ENCODE measurements around the gene RAB6B.

RAB6B gene

GRCh38 chr3:133832802-133833144 is 62.9 kb downstream of the RAB6B start:
- TF ChIP-seq POU6F1 (CRISPR knock-in tag; IDR thresholded peaks at IDR 0.05; ENCODE audit: borderline replicate concordance, low read depth) (no peak), BACH2 (CRISPR knock-in tag; IDR thresholded peaks at IDR 0.05; ENCODE audit: borderline replicate concordance) (no peak), ARNTL (CRISPR knock-in tag; IDR thresholded peaks at IDR 0.05; ENCODE audit: borderline replicate concordance, low read depth) (no peak), OSR1 (CRISPR knock-in tag; IDR thresholded peaks at IDR 0.05) (no peak), PPARA (CRISPR knock-in tag; IDR thresholded peaks at IDR 0.05; ENCODE audit: borderline replicate concordance) (no peak), RARB (CRISPR knock-in tag; IDR thresholded peaks at IDR 0.05) (no peak), TOX (CRISPR knock-in tag; IDR thresholded peaks at IDR 0.05; ENCODE audit: borderline replicate concordance) (no peak), TCF4 (CRISPR knock-in tag; IDR thresholded peaks at IDR 0.05; ENCODE audit: borderline replicate concordance) (no peak), ZC3H10 (CRISPR knock-in tag; IDR thresholded peaks at IDR 0.05) (no peak), PATZ1 (CRISPR knock-in tag; IDR thresholded peaks at IDR 0.05; ENCODE audit: borderline replicate concordance) (no peak), ZNF565 (CRISPR knock-in tag; conservative IDR thresholded peaks at IDR 0.05; ENCODE audit: low read depth) (no peak), CSRNP3 (CRISPR knock-in tag; IDR thresholded peaks at IDR 0.05) (no peak), ESRRG (CRISPR knock-in tag; IDR thresholded peaks at IDR 0.05) (no peak), GLIS3 (CRISPR knock-in tag; IDR thresholded peaks at IDR 0.05) (no peak), CREB5 (CRISPR knock-in tag; IDR thresholded peaks at IDR 0.05; ENCODE audit: low read depth) (no peak), ZFP3 (CRISPR knock-in tag; IDR thresholded peaks at IDR 0.05) (no peak), ZNF70 (CRISPR knock-in tag; IDR thresholded peaks at IDR 0.05) (no peak)
- no peak for ATAC-seq

GRCh38 chr3:133831966-133832801 is 63.5 kb downstream of the RAB6B start:
- TF ChIP-seq TOX (CRISPR knock-in tag; IDR thresholded peaks at IDR 0.05; ENCODE audit: borderline replicate concordance), result no peak
- no peak for TF ChIP-seq ARNTL (CRISPR knock-in tag; IDR thresholded peaks at IDR 0.05; ENCODE audit: borderline replicate concordance, low read depth)
- no peak for TF ChIP-seq ZNF8 (CRISPR knock-in tag; IDR thresholded peaks at IDR 0.05)
- TF ChIP-seq BACH2 (CRISPR knock-in tag; IDR thresholded peaks at IDR 0.05; ENCODE audit: borderline replicate concordance), result no peak
- TF ChIP-seq RARB (CRISPR knock-in tag; IDR thresholded peaks at IDR 0.05), result no peak
- TF ChIP-seq ZNF70 (CRISPR knock-in tag; IDR thresholded peaks at IDR 0.05), result no peak
- TF ChIP-seq CSDC2 (CRISPR knock-in tag; IDR thresholded peaks at IDR 0.05), result no peak
- no peak for TF ChIP-seq PATZ1 (CRISPR knock-in tag; IDR thresholded peaks at IDR 0.05; ENCODE audit: borderline replicate concordance)
- no peak for TF ChIP-seq OSR1 (CRISPR knock-in tag; IDR thresholded peaks at IDR 0.05)
- no peak for TF ChIP-seq ZFP3 (CRISPR knock-in tag; IDR thresholded peaks at IDR 0.05)
- no peak for TF ChIP-seq GLIS3 (CRISPR knock-in tag; IDR thresholded peaks at IDR 0.05)
- no peak for TF ChIP-seq PPARA (CRISPR knock-in tag; IDR thresholded peaks at IDR 0.05; ENCODE audit: borderline replicate concordance)
- TF ChIP-seq TCF4 (CRISPR knock-in tag; IDR thresholded peaks at IDR 0.05; ENCODE audit: borderline replicate concordance), result no peak
- no peak for TF ChIP-seq ZC3H10 (CRISPR knock-in tag; IDR thresholded peaks at IDR 0.05)
- no peak for ATAC-seq

GRCh38 chr3:133830071-133830470 is 65.6 kb downstream of the RAB6B start:
- no peak for TF ChIP-seq ZFP30 (CRISPR knock-in tag; IDR thresholded peaks at IDR 0.05)
- TF ChIP-seq CSRNP3 (CRISPR knock-in tag; IDR thresholded peaks at IDR 0.05), result no peak
- ATAC-seq, result no peak

Data from SK-N-SH treated with all-trans-retinoic acid at 6 μM for 48 hours (cell line).